HCT116 (cell line): Measurements from ENCODE around the gene ERGIC1.

ENCODE experiments used
- POLR2A ChIP-seq: IDR thresholded peaks from 2 replicates; pipeline ENCODE4 v1.7.0; 2011; ENCODE audit warnings: borderline replicate concordance; ENCODE audit not compliant: insufficient read depth, insufficient read length; ENCODE audit errors: extremely low read depth
- TF ChIP-seq, protein P1 (sequence below): IDR thresholded peaks from 2 replicates; pipeline ENCODE4 v1.6.1; 2012; ENCODE audit warnings: low read depth

DNA sequence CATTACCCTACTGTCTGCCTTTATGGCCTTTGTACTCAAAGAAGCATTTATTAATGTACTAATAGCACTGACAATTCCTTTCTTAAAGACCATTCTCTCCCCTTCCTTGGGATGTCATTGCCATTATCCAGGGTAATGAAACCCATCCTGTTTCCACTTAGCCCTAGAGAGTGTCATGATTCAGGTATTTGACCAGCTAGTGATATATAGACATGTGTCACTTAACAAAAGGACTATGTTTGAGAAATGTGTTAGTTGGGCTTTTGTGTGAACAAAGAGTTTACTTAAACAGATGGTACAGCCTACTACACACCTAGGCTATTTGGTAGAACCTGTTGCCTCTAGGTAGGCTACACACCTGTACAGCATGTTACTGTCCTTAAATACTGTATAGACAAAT, 151.5 kb downstream of the ERGIC1 start:
- TF ChIP-seq, protein P1, sequence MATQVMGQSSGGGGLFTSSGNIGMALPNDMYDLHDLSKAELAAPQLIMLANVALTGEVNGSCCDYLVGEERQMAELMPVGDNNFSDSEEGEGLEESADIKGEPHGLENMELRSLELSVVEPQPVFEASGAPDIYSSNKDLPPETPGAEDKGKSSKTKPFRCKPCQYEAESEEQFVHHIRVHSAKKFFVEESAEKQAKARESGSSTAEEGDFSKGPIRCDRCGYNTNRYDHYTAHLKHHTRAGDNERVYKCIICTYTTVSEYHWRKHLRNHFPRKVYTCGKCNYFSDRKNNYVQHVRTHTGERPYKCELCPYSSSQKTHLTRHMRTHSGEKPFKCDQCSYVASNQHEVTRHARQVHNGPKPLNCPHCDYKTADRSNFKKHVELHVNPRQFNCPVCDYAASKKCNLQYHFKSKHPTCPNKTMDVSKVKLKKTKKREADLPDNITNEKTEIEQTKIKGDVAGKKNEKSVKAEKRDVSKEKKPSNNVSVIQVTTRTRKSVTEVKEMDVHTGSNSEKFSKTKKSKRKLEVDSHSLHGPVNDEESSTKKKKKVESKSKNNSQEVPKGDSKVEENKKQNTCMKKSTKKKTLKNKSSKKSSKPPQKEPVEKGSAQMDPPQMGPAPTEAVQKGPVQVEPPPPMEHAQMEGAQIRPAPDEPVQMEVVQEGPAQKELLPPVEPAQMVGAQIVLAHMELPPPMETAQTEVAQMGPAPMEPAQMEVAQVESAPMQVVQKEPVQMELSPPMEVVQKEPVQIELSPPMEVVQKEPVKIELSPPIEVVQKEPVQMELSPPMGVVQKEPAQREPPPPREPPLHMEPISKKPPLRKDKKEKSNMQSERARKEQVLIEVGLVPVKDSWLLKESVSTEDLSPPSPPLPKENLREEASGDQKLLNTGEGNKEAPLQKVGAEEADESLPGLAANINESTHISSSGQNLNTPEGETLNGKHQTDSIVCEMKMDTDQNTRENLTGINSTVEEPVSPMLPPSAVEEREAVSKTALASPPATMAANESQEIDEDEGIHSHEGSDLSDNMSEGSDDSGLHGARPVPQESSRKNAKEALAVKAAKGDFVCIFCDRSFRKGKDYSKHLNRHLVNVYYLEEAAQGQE = no peak
- TF ChIP-seq POLR2A = no peak
